GM06990 (cell line): ENCODE results near the gene CLPSL2.

Experiments used
- DNase-seq: peaks from one replicate; pipeline ENCODE4 v3.0.0-alpha.2; 2011; ENCODE audit not compliant: insufficient read length; ENCODE audit errors: extremely low read depth
- H3K27me3 ChIP-seq: replicated peaks from 2 replicates; pipeline ENCODE4 v1.6.0; 2011; ENCODE audit warnings: low read length; ENCODE audit not compliant: control insufficient read depth, insufficient read depth
- H3K36me3 ChIP-seq: 2 replicates; pipeline ENCODE4 v1.5.1; 2011; ENCODE audit warnings: low read length; ENCODE audit not compliant: control insufficient read depth, insufficient read depth
- H3K4me3 ChIP-seq: replicated peaks from 2 replicates; pipeline ENCODE4 v1.5.1; 2011; ENCODE audit warnings: low read depth, mild to moderate bottlenecking, control low read depth, low read length
- TF ChIP-seq, protein P1 (sequence below): IDR thresholded peaks from 2 replicates; pipeline ENCODE4 v1.5.1; 2011; ENCODE audit warnings: low read length, control low read depth, mild to moderate bottlenecking, inconsistent platforms; ENCODE audit not compliant: insufficient read depth, poor library complexity, severe bottlenecking

Gene CLPSL2

DNA sequence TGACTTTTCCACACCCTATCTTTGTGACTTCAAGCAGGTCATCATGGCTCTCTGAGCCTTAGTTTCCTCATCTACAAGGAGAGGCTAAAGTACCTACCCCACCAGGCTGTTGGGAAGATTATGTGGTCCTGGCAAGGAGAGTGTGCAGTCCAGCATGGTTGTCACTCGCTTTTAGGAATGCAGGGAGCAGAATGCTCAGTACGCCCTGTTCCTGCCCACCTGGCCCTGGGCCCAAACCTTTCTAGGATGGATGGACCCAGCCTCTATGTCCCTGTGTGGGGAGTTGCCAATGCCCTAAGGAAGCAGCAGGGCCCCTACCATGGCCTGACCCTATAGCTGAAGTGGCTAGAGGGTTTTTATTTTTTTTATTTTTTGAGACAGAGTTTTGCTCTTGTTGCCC, 2.0 kb downstream of the CLPSL2 start:
- no peak overlapping the region for H3K4me3 ChIP-seq
- TF ChIP-seq, protein P1, sequence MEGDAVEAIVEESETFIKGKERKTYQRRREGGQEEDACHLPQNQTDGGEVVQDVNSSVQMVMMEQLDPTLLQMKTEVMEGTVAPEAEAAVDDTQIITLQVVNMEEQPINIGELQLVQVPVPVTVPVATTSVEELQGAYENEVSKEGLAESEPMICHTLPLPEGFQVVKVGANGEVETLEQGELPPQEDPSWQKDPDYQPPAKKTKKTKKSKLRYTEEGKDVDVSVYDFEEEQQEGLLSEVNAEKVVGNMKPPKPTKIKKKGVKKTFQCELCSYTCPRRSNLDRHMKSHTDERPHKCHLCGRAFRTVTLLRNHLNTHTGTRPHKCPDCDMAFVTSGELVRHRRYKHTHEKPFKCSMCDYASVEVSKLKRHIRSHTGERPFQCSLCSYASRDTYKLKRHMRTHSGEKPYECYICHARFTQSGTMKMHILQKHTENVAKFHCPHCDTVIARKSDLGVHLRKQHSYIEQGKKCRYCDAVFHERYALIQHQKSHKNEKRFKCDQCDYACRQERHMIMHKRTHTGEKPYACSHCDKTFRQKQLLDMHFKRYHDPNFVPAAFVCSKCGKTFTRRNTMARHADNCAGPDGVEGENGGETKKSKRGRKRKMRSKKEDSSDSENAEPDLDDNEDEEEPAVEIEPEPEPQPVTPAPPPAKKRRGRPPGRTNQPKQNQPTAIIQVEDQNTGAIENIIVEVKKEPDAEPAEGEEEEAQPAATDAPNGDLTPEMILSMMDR = no peak
- no peak for DNase-seq

DNA sequence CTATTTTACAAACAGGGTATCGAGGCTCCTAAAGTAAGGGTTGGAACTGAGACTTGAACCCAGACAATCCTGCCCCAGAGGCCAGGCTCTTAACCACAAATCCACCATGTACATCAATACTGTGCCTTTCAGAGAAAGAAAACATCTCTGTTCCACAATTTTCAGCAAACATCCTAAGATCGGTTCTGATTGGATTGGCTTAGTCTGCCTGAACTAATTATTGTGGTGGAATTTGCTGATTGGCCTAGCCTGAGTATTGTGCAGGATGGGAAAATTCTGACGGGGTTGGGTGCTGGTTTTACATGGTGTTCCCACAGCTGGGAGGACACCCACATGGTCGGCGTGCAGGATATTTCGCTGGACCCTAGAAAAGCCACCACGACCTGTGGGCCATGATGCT, 4.3 kb downstream of the CLPSL2 start, which contains the start of gene CLPSL1:
Gene CLPSL1 (plus strand): TSS at position 301 of the 400 bp plus-strand sequence. CDS start 92 bp downstream, at position 393.
- TF ChIP-seq, protein P1 = no peak
- no peak for DNase-seq
- H3K36me3 ChIP-seq = no peaks in the 10 kb centered on the region
- no peaks in the 10 kb centered on the region for H3K27me3 ChIP-seq
- H3K4me3 ChIP-seq = no peak within 1 kb of the TSS

More for the DNA sequence above, 2.0 kb downstream of the CLPSL2 start:
- H3K27me3 ChIP-seq = no peaks in the 10 kb centered on the region
- H3K36me3 ChIP-seq = no peaks in the 10 kb centered on the region

DNA sequence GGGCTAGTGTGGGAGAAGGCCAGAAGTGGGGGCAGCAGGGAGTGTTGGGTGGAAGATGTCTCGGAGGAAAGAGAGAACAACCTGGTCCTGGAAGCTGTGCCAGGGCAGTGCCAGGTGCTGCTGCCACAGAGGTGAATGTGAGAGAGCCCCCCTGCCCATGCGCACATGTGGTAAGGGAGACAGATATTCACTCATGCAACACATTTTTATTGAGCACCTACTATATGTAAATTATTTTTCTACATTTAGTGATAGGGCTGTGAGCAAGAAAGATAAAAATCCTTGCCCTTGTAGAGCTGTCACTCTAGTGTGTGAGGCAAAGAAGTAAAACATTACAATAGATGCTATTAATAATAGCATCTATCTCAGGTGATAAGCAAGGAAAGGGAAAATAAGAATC, 4.9 kb downstream of the CLPSL2 start:
- H3K4me3 ChIP-seq = no peak overlapping the region
- TF ChIP-seq, protein P1 = no peak
- no peak for DNase-seq
- H3K36me3 ChIP-seq = no peaks in the 10 kb centered on the region
- no peaks in the 10 kb centered on the region for H3K27me3 ChIP-seq

DNA sequence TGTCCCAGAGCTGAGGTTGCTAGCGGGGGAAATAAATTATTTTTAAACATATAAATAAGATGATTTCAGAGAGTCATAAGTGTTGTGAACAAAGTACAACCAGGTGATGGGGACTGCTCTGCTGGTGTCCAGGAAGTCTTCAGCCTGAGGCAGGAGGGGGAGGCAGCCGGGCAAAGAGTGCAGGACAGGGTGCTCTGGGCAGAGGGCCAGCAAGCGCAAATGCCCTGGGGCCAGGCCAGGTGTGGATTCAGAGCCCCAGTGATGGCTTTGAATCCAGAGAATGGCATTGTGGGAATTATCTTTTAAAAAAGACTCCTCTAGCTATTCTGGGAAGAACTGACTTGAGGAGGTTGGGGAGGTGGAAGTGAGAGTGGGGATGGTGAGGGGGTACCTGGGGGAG, 6.0 kb downstream of the CLPSL2 start:
- no peak for DNase-seq
- TF ChIP-seq, protein P1 = no peak

DNA sequence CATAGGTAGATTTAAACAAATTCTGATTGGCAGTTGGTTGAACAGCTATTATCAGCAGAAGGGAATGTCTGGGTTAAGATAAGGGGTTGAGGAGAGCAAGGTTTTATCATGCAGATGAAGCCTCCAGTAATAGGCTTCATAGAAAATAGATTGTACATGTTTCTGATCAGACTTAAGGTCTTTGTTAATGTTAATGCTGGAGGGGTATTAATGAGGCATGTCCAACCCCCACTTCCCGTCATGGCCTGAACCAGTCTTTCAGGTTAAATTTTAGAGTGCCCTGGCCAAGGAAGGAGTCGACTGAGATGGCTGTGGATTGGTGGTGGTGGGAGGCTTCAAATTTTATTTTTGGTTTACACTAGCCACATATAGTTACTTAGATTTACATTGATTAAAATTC, 7.8 kb downstream of the CLPSL2 start:
- Histone ChIP-seq H3K27me3 (no peaks in the 10 kb centered on the region), H3K36me3 (no peaks in the 10 kb centered on the region), H3K4me3 (no peak overlapping the region)
- no peak for DNase-seq
- TF ChIP-seq, protein P1 = no peak

More for the DNA sequence above, 6.0 kb downstream of the CLPSL2 start:
- Histone ChIP-seq H3K36me3 (no peaks in the 10 kb centered on the region), H3K27me3 (no peaks in the 10 kb centered on the region), H3K4me3 (no peak overlapping the region)

DNA sequence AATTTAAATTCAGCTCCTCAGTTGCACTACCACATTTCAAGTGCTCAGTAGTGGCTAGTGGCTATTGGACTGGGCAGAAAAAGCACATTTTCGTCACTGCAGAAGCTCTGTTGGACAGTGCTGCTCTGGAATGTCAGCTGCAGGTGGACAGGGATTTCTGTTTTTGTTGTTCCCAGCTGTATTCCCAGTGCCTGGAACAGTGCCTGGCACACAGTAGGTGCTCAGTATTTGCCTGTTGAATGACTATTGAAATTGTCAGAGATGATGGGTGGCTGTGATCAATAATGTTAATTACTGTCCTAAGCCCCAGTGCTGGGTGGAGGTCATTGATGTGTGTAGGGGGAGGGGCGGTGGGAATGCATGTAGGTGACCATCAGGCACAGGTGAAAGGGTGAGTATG, 9.9 kb downstream of the CLPSL2 start:
- no peaks in the 10 kb centered on the region for H3K36me3 ChIP-seq
- no peaks in the 10 kb centered on the region for H3K27me3 ChIP-seq
- no peak for DNase-seq
- TF ChIP-seq, protein P1 = no peak
- no peak overlapping the region for H3K4me3 ChIP-seq
